Gastrocnemius medialis (tissue), 4 donors: ENCODE measurements around the gene COL23A1.

Source experiments
- CTCF ChIP-seq, 5 experiments: fragments of 450-650 bp in 3 of 5; fragments of 200-600 bp in 2 of 5; sonication (generic) in 2 of 5; IDR thresholded peaks in 4 of 5; conservative IDR thresholded peaks in 1 of 5; 1 replicate in 4 of 5; 2 replicates in 1 of 5; pipeline ENCODE4 v1.5.1; 2016 to 2019; ENCODE audit warnings: antibody characterized with exemption in 5 of 5, mild to moderate bottlenecking in 3 of 5, moderate library complexity in 3 of 5
- POLR2A ChIP-seq, 2 donors: fragments of 450-650 bp; IDR thresholded peaks; one replicate each; pipeline ENCODE4 v1.6.1; 2017; ENCODE audit warnings: antibody characterized with exemption in 2 of 2, mild to moderate bottlenecking in 2 of 2, moderate library complexity in 2 of 2

GRCh38 chr5:178431782-178432165, 158.4 kb downstream of the COL23A1 start:
- TF ChIP-seq POLR2A (IDR thresholded peaks at IDR 0.05) (no peak), CTCF (IDR thresholded peaks at IDR 0.05 in 4 of 5, conservative IDR thresholded peaks at IDR 0.05 in 1 of 5) (no peak)
